Measurements from ENCODE around the gene ATP13A4. TPM values are rescaled to one million over a fixed set of nuclear protein-coding genes. Genes with fewer than 3 reads are reported as not detected.

Gene ATP13A4
- total and polyA plus RNA-seq, 2 of the 4 experiments (the other 2 are of a cell fraction) = under 0.01 TPM; not detected in 1

DNA sequence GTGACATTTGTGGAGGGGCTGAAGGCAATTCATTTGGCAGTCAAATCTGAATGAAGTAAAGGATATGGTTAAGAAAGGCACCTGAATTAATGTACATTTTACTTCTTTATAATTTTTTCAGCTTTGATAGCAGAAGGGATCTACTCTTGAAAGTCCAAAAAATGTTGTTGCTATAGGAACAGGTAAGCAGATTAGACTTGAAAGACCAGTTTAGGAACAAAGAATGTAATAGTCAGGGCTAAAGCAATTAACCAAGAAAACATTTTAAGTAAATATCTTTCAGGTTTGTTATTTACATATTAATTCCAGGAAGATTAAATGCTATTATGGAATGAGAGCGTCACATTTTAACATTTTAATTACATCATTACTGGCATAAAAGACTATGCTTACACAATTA, 1.1 kb downstream of the ATP13A4 start:
- intact Hi-C loops (cut with micrococcal nuclease) (no loop called here), dilution Hi-C loops (cut with HindIII; ENCODE audit: low sequenced_read_pairs, unreplicated experiment) (no loop called here), in situ Hi-C loops (cut with MboI; ENCODE audit: low sequenced_read_pairs) (no loop called here)
- H2AK5ac ChIP-seq (ENCODE audit: low read depth, low read length) = no peak overlapping the region
- no peaks in the 10 kb centered on the region for H3K9me3 ChIP-seq (ENCODE audit: control insufficient read depth, insufficient read depth, low read length)
- H3K4ac ChIP-seq (ENCODE audit: low read depth, low read length) = no peak overlapping the region
- H3K4me2 ChIP-seq (ENCODE audit: low read depth, low read length) = no peak overlapping the region
- H3K27ac ChIP-seq (ENCODE audit: insufficient read depth, low read length) = no peak overlapping the region
- H3K4me3 ChIP-seq (ENCODE audit: insufficient read depth, low read depth, low read length) = no peak overlapping the region
- no peak overlapping the region for H3K14ac ChIP-seq (replicated peaks; ENCODE audit: low read depth, low read length)
- no peak overlapping the region for H3K56ac ChIP-seq (ENCODE audit: extremely low read depth, insufficient read depth, low read length)
- no peak for TF ChIP-seq POLR2A (IDR thresholded peaks at IDR 0.05; ENCODE audit: low read depth, low read length)
- TF ChIP-seq, protein P1, sequence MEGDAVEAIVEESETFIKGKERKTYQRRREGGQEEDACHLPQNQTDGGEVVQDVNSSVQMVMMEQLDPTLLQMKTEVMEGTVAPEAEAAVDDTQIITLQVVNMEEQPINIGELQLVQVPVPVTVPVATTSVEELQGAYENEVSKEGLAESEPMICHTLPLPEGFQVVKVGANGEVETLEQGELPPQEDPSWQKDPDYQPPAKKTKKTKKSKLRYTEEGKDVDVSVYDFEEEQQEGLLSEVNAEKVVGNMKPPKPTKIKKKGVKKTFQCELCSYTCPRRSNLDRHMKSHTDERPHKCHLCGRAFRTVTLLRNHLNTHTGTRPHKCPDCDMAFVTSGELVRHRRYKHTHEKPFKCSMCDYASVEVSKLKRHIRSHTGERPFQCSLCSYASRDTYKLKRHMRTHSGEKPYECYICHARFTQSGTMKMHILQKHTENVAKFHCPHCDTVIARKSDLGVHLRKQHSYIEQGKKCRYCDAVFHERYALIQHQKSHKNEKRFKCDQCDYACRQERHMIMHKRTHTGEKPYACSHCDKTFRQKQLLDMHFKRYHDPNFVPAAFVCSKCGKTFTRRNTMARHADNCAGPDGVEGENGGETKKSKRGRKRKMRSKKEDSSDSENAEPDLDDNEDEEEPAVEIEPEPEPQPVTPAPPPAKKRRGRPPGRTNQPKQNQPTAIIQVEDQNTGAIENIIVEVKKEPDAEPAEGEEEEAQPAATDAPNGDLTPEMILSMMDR (conservative IDR thresholded peaks at IDR 0.05; ENCODE audit: low read depth, low read length) = no peak
- TF ChIP-seq NFE2L2 (IDR thresholded peaks at IDR 0.05; ENCODE audit: low read depth, low read length) = no peak
- TF ChIP-seq MAZ (IDR thresholded peaks at IDR 0.05; ENCODE audit: borderline replicate concordance, low read depth, low read length) = no peak
- H4K20me1 ChIP-seq (ENCODE audit: insufficient read depth, low read length) = no peaks in the 10 kb centered on the region
- no peak for DNase-seq
- no peak overlapping the region for H4K5ac ChIP-seq (ENCODE audit: low read depth, low read length)
- H3K18ac ChIP-seq (ENCODE audit: low read depth, low read length) = no peak overlapping the region
- no peaks in the 10 kb centered on the region; the same call in 1 of the 2 replicates for H3K9me1 ChIP-seq (ENCODE audit: insufficient read depth, low read length)
- no peak overlapping the region for H2BK20ac ChIP-seq (ENCODE audit: low read depth, low read length)
- POLR2A ChIA-PET (ENCODE audit: unreplicated experiment) = no interaction called here
- no peak overlapping the region for H2AK9ac ChIP-seq (replicated peaks; ENCODE audit: low read depth, low read length, poor library complexity)
- H3K4me1 ChIP-seq (ENCODE audit: control insufficient read depth, insufficient read depth, low read length) = no peaks in the 10 kb centered on the region
- H2BK5ac ChIP-seq (ENCODE audit: low read depth, low read length, poor library complexity, severe bottlenecking) = no peak overlapping the region
- H2BK15ac ChIP-seq (ENCODE audit: low read depth, low read length) = no peak overlapping the region
- peaks cover 2% of the 10 kb centered on the region; the same call in 1 of the 2 replicates for H3K27me3 ChIP-seq (ENCODE audit: control insufficient read depth, insufficient read depth, low read length)
- no peak overlapping the region for H3K9ac ChIP-seq (ENCODE audit: low read depth, low read length)
- no peak overlapping the region for H2BK120ac ChIP-seq (ENCODE audit: low read depth, low read length)
- BruUV-seq (replicated peaks) = no TSS peak
- H2AFZ ChIP-seq (replicated peaks; ENCODE audit: low read length, poor library complexity) = no peak overlapping the region
- ATAC-seq (ENCODE audit: low read depth) = no peak
- H4K8ac ChIP-seq (ENCODE audit: low read depth in 2 of 2, low read length in 2 of 2) = no peak overlapping the region
- no peak overlapping the region for H3K23ac ChIP-seq (ENCODE audit: low read depth, low read length)
- CTCF ChIA-PET = no interaction called here
- WGBS, 2 experiments (ENCODE audit: extremely low coverage in 2 of 2, insufficient read length in 1 of 2) = no CpG with 5 or more reads among the region's 1 CpG
- no peaks in the 10 kb centered on the region for H3K36me3 ChIP-seq (ENCODE audit: control insufficient read depth, insufficient read depth, low read length)
- no peaks in the 10 kb centered on the region for H3K79me1 ChIP-seq (ENCODE audit: low read depth in 1 of 2, low read length in 2 of 2)
- no peak overlapping the region for H4K91ac ChIP-seq (ENCODE audit: insufficient read depth, low read depth, low read length)

Data from IMR-90 (cell line).